Spleen (tissue), 7 donors: ENCODE data around the gene CCSER2.

Source experiments
- POLR2A ChIP-seq, 3 donors: fragments of 450-650 bp; IDR thresholded peaks; one replicate each; pipeline ENCODE4 v1.5.1; 2017; ENCODE audit warnings: antibody characterized with exemption in 3 of 3, mild to moderate bottlenecking in 1 of 3
- TF ChIP-seq, protein P1 (sequence below), 11 experiments: fragments of 200-600 bp in 7 of 11; fragments of 450-650 bp in 4 of 11; sonication (generic) in 4 of 11; IDR thresholded peaks in 8 of 11; conservative IDR thresholded peaks in 3 of 11; 1 replicate in 7 of 11; 2 replicates in 4 of 11; pipeline versions ENCODE4 v1.4.0 to v1.8.0; 2016 to 2021; ENCODE audit warnings: antibody characterized with exemption in 11 of 11, inconsistent platforms in 4 of 11, mild to moderate bottlenecking in 1 of 11
- donor health status: DM: no; HTN: no; CAD: no; lungs with moderate emphysema.
- donor health status: DM: no; HTN: no; CAD: no.
- donor health status: DM: no; HTN: no; CAD: no.

DNA sequence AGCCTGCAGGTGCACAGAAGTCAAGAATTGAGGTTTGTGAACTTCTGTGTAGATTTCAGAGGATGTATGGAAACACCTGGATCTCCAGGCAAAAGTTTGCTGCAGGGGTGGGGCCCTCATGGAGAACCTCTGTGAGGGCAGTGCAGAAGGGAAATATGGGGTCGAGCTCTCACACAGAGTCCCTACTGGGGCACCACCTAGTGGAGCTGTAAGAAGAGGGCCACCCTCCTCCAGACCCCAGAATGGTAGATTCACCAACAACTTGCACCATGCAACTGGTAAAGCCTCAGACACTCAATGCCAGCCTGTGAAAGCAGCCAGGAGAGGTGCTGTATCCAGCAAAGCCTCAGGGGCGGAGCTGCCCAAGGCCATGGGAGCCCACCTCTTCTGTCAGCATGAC, 205.8 kb downstream of the CCSER2 start:
- TF ChIP-seq POLR2A (IDR thresholded peaks at IDR 0.05), result no peak
- TF ChIP-seq, protein P1, sequence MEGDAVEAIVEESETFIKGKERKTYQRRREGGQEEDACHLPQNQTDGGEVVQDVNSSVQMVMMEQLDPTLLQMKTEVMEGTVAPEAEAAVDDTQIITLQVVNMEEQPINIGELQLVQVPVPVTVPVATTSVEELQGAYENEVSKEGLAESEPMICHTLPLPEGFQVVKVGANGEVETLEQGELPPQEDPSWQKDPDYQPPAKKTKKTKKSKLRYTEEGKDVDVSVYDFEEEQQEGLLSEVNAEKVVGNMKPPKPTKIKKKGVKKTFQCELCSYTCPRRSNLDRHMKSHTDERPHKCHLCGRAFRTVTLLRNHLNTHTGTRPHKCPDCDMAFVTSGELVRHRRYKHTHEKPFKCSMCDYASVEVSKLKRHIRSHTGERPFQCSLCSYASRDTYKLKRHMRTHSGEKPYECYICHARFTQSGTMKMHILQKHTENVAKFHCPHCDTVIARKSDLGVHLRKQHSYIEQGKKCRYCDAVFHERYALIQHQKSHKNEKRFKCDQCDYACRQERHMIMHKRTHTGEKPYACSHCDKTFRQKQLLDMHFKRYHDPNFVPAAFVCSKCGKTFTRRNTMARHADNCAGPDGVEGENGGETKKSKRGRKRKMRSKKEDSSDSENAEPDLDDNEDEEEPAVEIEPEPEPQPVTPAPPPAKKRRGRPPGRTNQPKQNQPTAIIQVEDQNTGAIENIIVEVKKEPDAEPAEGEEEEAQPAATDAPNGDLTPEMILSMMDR (IDR thresholded peaks at IDR 0.05 in 8 of 11, conservative IDR thresholded peaks at IDR 0.05 in 3 of 11), result no peak
